GM18951 (cell line): ENCODE data around the gene NPAS2.

Experiments used
- POLR2A ChIP-seq: IDR thresholded peaks from 4 replicates; pipeline ENCODE4 v1.6.1; 2011; ENCODE audit warnings: mild to moderate bottlenecking; ENCODE audit not compliant: insufficient read length, insufficient read depth; ENCODE audit errors: extremely low read depth
- in situ Hi-C: fragments of 300-500 bp; cut with MboI; formaldehyde crosslinking; loops from one replicate; pipeline ENCODE4 v1.12.0; 2022; ENCODE audit warnings: low sequenced_read_pairs, mixed read lengths, inconsistent platforms; ENCODE audit not compliant: unreplicated experiment

Gene NPAS2

GRCh38 chr2:100990650-100991403 is 170.9 kb downstream of the NPAS2 start:
- in situ Hi-C loops = loop anchor here (25.0 kb wide), 1 partner anchor 379 kb away; no protein-coding TSS in a partner anchor

GRCh38 chr2:100991404-100991773 is 171.4 kb downstream of the NPAS2 start:
- no peak for TF ChIP-seq POLR2A
- in situ Hi-C loops = loop anchor here (25.0 kb wide), 1 partner anchor 379 kb away; no protein-coding TSS in a partner anchor

More at GRCh38 chr2:100990650-100991403, 170.9 kb downstream of the NPAS2 start:
- no peak for TF ChIP-seq POLR2A

GRCh38 chr2:100992262-100992661 is 172.3 kb downstream of the NPAS2 start:
- in situ Hi-C loops = loop anchor here (25.0 kb wide), 1 partner anchor 380 kb away; no protein-coding TSS in a partner anchor
- TF ChIP-seq POLR2A = no peak

GRCh38 chr2:100993294-100993693 is 173.4 kb downstream of the NPAS2 start:
- in situ Hi-C loops = loop anchor here (25.0 kb wide), 1 partner anchor 381 kb away; no protein-coding TSS in a partner anchor
- TF ChIP-seq POLR2A = no peak

- no peak for TF ChIP-seq POLR2A
- in situ Hi-C loops = loop anchor here (25.0 kb wide), 1 partner anchor 383 kb away; no protein-coding TSS in a partner anchor
Observed at GRCh38 chr2:100995309-100996075, 175.6 kb downstream of the NPAS2 start.

- in situ Hi-C loops = loop anchor here (25.0 kb wide), 1 partner anchor 385 kb away; no protein-coding TSS in a partner anchor
- no peak for TF ChIP-seq POLR2A
Observed at GRCh38 chr2:100997509-100998234, 177.7 kb downstream of the NPAS2 start.

- no peak for TF ChIP-seq POLR2A
- in situ Hi-C loops = loop anchor here (25.0 kb wide), 1 partner anchor 386 kb away; no protein-coding TSS in a partner anchor
Observed at GRCh38 chr2:100998235-100998573, 178.3 kb downstream of the NPAS2 start.

GRCh38 chr2:100999995-101000394 is 180.1 kb downstream of the NPAS2 start:
- in situ Hi-C loops = loop anchor here (25.0 kb wide), 1 partner anchor 388 kb away; no protein-coding TSS in a partner anchor
- no peak for TF ChIP-seq POLR2A

- in situ Hi-C loops = no loop called here
- TF ChIP-seq POLR2A = peak; percentile 98
Observed at GRCh38 chr2:101001691-101002561, 182.0 kb downstream of the NPAS2 start, which contains the start of gene RPL31. Gene RPL31, plus strand, starts transcription at chr2:101002289. Its CDS starts 413 bp downstream, at chr2:101002702.

- TF ChIP-seq POLR2A = no peak
- in situ Hi-C loops = no loop called here
Observed at GRCh38 chr2:101002562-101003277, 182.8 kb downstream of the NPAS2 start.

- in situ Hi-C loops = no loop called here
- TF ChIP-seq POLR2A = no peak
Observed at GRCh38 chr2:101003278-101003775, 183.4 kb downstream of the NPAS2 start.
